Endothelial cell of umbilical vein (primary cell): ENCODE data around the gene IFI44L. TPM values are rescaled to one million over a fixed set of nuclear protein-coding genes. Genes with fewer than 3 reads are reported as not detected.

Source experiments
- BruUV-seq: library from RNA; stranded (reverse); fragments of 400-500 nt; replicated peaks from 2 replicates; lab custom pipeline; 2021; lab: Mats Ljungman, UMichigan
- CTCF ChIA-PET: fragments of 300-600, 350-600 bp; sonication (Branson Sonifier 250); formaldehyde crosslinking; loops from one replicate; lab custom pipeline; 2021; ENCODE audit warnings: antibody characterized with exemption, inconsistent platforms; lab: Charles Lee
- POLR2A ChIA-PET: fragments of 300-600, 350-600 bp; sonication (Branson Sonifier 250); formaldehyde crosslinking; loops from one replicate; lab custom pipeline; 2021; ENCODE audit warnings: antibody characterized with exemption, inconsistent platforms; lab: Charles Lee
- DNase-seq: peaks from one replicate; pipeline ENCODE4 v3.0.0-alpha.2; 2011; ENCODE audit warnings: low read depth, low spot score
- FAIRE-seq: peaks from 2 replicates; lab custom pipeline; 2011; peaks lifted over from hg19 to GRCh38; lab: Jason Lieb, UNC
- H2AFZ ChIP-seq: 2 replicates; pipeline ENCODE4 v1.6.0; 2012; ENCODE audit warnings: low read depth, low read length, control low read depth, inconsistent platforms
- H3K27ac ChIP-seq: 2 replicates; pipeline ENCODE4 v1.5.1; 2011; ENCODE audit warnings: low read depth, mild to moderate bottlenecking, control low read depth, low read length, moderate library complexity; ENCODE audit not compliant: insufficient read depth
- H3K27me3 ChIP-seq, 2 experiments: 2 replicates each; pipeline versions ENCODE4 v1.6.0 to v1.6.1; 2011; ENCODE audit warnings: low read length in 2 of 2, mixed read lengths in 1 of 2; ENCODE audit not compliant: control insufficient read depth in 2 of 2, insufficient read depth in 2 of 2
- H3K36me3 ChIP-seq, 2 experiments: 2 replicates in 1 of 2; 3 replicates in 1 of 2; pipeline ENCODE4 v1.5.1; 2011; ENCODE audit warnings: low read length in 2 of 2, mild to moderate bottlenecking in 1 of 2, moderate library complexity in 1 of 2; ENCODE audit not compliant: control insufficient read depth in 2 of 2, insufficient read depth in 2 of 2; ENCODE audit errors: extremely low read depth in 1 of 2
- H3K4me1 ChIP-seq: 3 replicates; pipeline ENCODE4 v1.5.1; 2011; ENCODE audit warnings: mild to moderate bottlenecking, low read length; ENCODE audit not compliant: control insufficient read depth, insufficient read depth; ENCODE audit errors: extremely low read depth
- H3K4me2 ChIP-seq: 2 replicates; pipeline ENCODE4 v1.6.1; 2011; ENCODE audit warnings: low read length, control low read depth, mixed read lengths; ENCODE audit not compliant: insufficient read depth
- H3K4me3 ChIP-seq, 3 experiments: fragments of 200-600 bp in 1 of 3; sonication (generic), shearing (Covaris generic) in 1 of 3; replicated peaks in 1 of 3; 2 replicates each; pipeline ENCODE4 v1.5.1; 2011 to 2016; ENCODE audit warnings: control low read depth in 3 of 3, low read length in 3 of 3, mild to moderate bottlenecking in 2 of 3, inconsistent platforms in 1 of 3, low read depth in 1 of 3, moderate library complexity in 1 of 3; ENCODE audit not compliant: insufficient read depth in 1 of 3
- H3K79me2 ChIP-seq: 2 replicates; pipeline ENCODE4 v1.6.0; 2012; ENCODE audit warnings: low read length, inconsistent platforms; ENCODE audit not compliant: control insufficient read depth, insufficient read depth
- H3K9ac ChIP-seq: replicated peaks from 2 replicates; pipeline ENCODE3; 2011; ENCODE audit warnings: low read length, control low read depth; ENCODE audit not compliant: insufficient read depth; ENCODE audit errors: extremely low read depth
- H3K9me1 ChIP-seq: replicated peaks from 3 replicates; pipeline ENCODE4 v1.6.0; 2011; ENCODE audit warnings: mild to moderate bottlenecking, low read length; ENCODE audit not compliant: control insufficient read depth, insufficient read depth; ENCODE audit errors: extremely low read depth
- H3K9me3 ChIP-seq: replicated peaks from 2 replicates; pipeline ENCODE4 v1.5.1; 2012; ENCODE audit warnings: low read length, inconsistent platforms; ENCODE audit not compliant: control insufficient read depth, insufficient read depth
- H4K20me1 ChIP-seq: replicated peaks from 2 replicates; pipeline ENCODE3; 2011; ENCODE audit warnings: mild to moderate bottlenecking, low read length; ENCODE audit not compliant: control insufficient read depth, insufficient read depth; ENCODE audit errors: extremely low read depth
- CTCF ChIP-seq, 2 donors: IDR thresholded peaks; 1 replicate in 1 of 2; 2 replicates in 1 of 2; pipeline ENCODE4 v1.5.1; 2011; ENCODE audit warnings: low read length in 2 of 2, mild to moderate bottlenecking in 2 of 2, moderate library complexity in 2 of 2, control low read depth in 1 of 2, inconsistent platforms in 1 of 2, low read depth in 1 of 2; ENCODE audit not compliant: insufficient read depth in 1 of 2; ENCODE audit errors: extremely low read depth in 1 of 2
- FOS ChIP-seq: IDR thresholded peaks from 2 replicates; pipeline ENCODE4 v1.6.1; 2011; ENCODE audit warnings: mild to moderate bottlenecking, low read length, moderate library complexity, borderline replicate concordance; ENCODE audit not compliant: insufficient read depth
- GATA2 ChIP-seq: IDR thresholded peaks from 2 replicates; pipeline ENCODE4 v1.7.0; 2011; ENCODE audit warnings: low read depth, mild to moderate bottlenecking, moderate library complexity, mixed read lengths, low read length; ENCODE audit not compliant: insufficient read length, insufficient read depth
- JUN ChIP-seq: IDR thresholded peaks from 2 replicates; pipeline ENCODE4 v1.6.1; 2011; ENCODE audit warnings: borderline replicate concordance, low read depth; ENCODE audit not compliant: insufficient read length, insufficient read depth
- MAX ChIP-seq: IDR thresholded peaks from 2 replicates; pipeline ENCODE4 v1.6.1; 2011; ENCODE audit not compliant: insufficient read depth, insufficient read length
- POLR2A ChIP-seq: IDR thresholded peaks from 2 replicates; pipeline ENCODE4 v1.6.1; 2012; ENCODE audit warnings: low read depth, mild to moderate bottlenecking, control low read depth, low read length
- POLR2AphosphoS5 ChIP-seq: IDR thresholded peaks from 2 replicates; pipeline ENCODE4 v1.6.1; 2012; ENCODE audit warnings: low read depth, mild to moderate bottlenecking, control low read depth, low read length, moderate library complexity; ENCODE audit not compliant: insufficient read depth
- dilution Hi-C: fragments of 300-500 bp; cut with MboI; formaldehyde crosslinking; loops from one replicate; pipeline ENCODE4 v1.15.0; 2019; ENCODE audit warnings: low sequenced_read_pairs; ENCODE audit not compliant: extremely low pct_ligation_motif_present
- intact Hi-C: fragments of 100-400 bp; cut with micrococcal nuclease; formaldehyde crosslinking; loops from one replicate; pipeline ENCODE4 v1.10.0; 2022
- polyA plus RNA-seq, 4 experiments: library from polyadenylated mRNA; depleted of rRNA in 3 of 4; stranded (reverse) in 3 of 4; unstranded in 1 of 4; fragments of >200 nt; gene quantifications; 2 replicates each; pipeline versions ENCODE4 v1.2.1 to v1.2.3, GENCODE V29; 2011 to 2012; ENCODE audit warnings: missing spikeins in 1 of 4
- total RNA-seq: library from RNA; stranded (reverse); gene quantifications from 2 replicates; pipeline ENCODE4 v1.2.3, GENCODE V29; 2021

IFI44L gene
- total and polyA plus RNA-seq, 2 donors (not counting 3 experiments of a cell fraction or from before 2014, with no cell fraction given) = 2.8 to 2.9 TPM

- Histone ChIP-seq H3K4me1 (peaks cover 11% of the 10 kb centered on the region), H3K36me3 (no peaks in the 10 kb centered on the region), H3K9me1 (no peaks in the 10 kb centered on the region), H3K4me3 (no peak overlapping the region), H3K27me3 (no peaks in the 10 kb centered on the region), H3K79me2 (no peaks in the 10 kb centered on the region), H3K4me2 (no peak overlapping the region), H3K27ac (no peak overlapping the region), H2AFZ (no peak overlapping the region), H3K9me3 (no peaks in the 10 kb centered on the region), H3K9ac (no peak overlapping the region), H4K20me1 (no peaks in the 10 kb centered on the region)
- CTCF ChIA-PET = interaction anchor here (1.4 to 2.6 kb wide), 2 partner anchors 28 to 33 kb away, joined by 3 to 11 read pairs; no protein-coding TSS in a partner anchor
- intact Hi-C loops = no loop called here
- no TSS peak for BruUV-seq
- POLR2A ChIA-PET = no interaction called here
- TF ChIP-seq CTCF (IDR thresholded peaks at IDR 0.05; ENCODE audit: extremely low read depth in 1 of 2, insufficient read depth in 1 of 2, low read depth in 1 of 2, low read length in 2 of 2) = no peak
- no peak for TF ChIP-seq POLR2AphosphoS5
- no peak for TF ChIP-seq MAX
- no peak for TF ChIP-seq FOS
- dilution Hi-C loops = no loop called here
- FAIRE-seq = peak; percentile 59
- DNase-seq = peak; percentile 21
These were observed 25.5 kb downstream of the IFI44L start for GRCh38 chr1:78645723-78646122.

GRCh38 chr1:78647238-78647637 is 27.0 kb downstream of the IFI44L start:
- Histone ChIP-seq H2AFZ (no peak overlapping the region), H3K79me2 (no peaks in the 10 kb centered on the region), H3K36me3 (no peaks in the 10 kb centered on the region), H3K4me2 (no peak overlapping the region), H3K9ac (no peak overlapping the region), H3K4me3 (no peak overlapping the region), H3K27me3 (no peaks in the 10 kb centered on the region), H3K9me3 (no peaks in the 10 kb centered on the region), H3K27ac (no peak overlapping the region), H3K9me1 (no peaks in the 10 kb centered on the region), H3K4me1 (peaks cover 13% of the 10 kb centered on the region), H4K20me1 (no peaks in the 10 kb centered on the region)
- ChIA-PET POLR2A (no interaction called here), CTCF (no interaction called here)
- BruUV-seq = no TSS peak
- TF ChIP-seq POLR2AphosphoS5 (no peak), GATA2 (no peak), JUN (no peak), FOS (no peak), MAX (no peak), POLR2A (no peak)
- no peak for DNase-seq
- FAIRE-seq = no peak
- intact Hi-C loops = no loop called here
- dilution Hi-C loops = no loop called here
